Caco-2 (cell line): ENCODE measurements around the gene SENP1. TPM values are rescaled to one million over a fixed set of nuclear protein-coding genes. Genes with fewer than 3 reads are reported as not detected.
A peak's percentile ranks its signal among the peaks of the same experiment; 100 is the strongest.

Experiments used
- BruUV-seq: library from RNA; stranded (reverse); fragments of 400-500 nt; replicated peaks from 2 replicates; lab custom pipeline; 2021; lab: Mats Ljungman, UMichigan
- CTCF ChIA-PET: fragments of 300-600 bp; sonication (Branson Sonifier 250); formaldehyde crosslinking; loops from one replicate; lab custom pipeline; 2022; ENCODE audit warnings: antibody characterized with exemption; lab: Charles Lee
- POLR2A ChIA-PET: fragments of 300-600 bp; sonication (Branson Sonifier 250); formaldehyde crosslinking; loops from one replicate; lab custom pipeline; 2022; ENCODE audit warnings: antibody characterized with exemption; lab: Charles Lee
- DNase-seq, 2 experiments: peaks; one replicate each; pipeline versions ENCODE4 v3.0.0 to v3.0.0-alpha.2; 2020 to 2022
- H3K27me3 ChIP-seq: replicated peaks from 2 replicates; pipeline ENCODE4 v1.6.0; 2011; ENCODE audit warnings: low read length; ENCODE audit not compliant: control insufficient read depth, insufficient read depth
- H3K36me3 ChIP-seq: 2 replicates; pipeline ENCODE4 v1.5.1; 2011; ENCODE audit warnings: low read length; ENCODE audit not compliant: control insufficient read depth, insufficient read depth
- H3K4me1 ChIP-seq: fragments of 250-450 bp; sonication (Bioruptor Pico); 2 replicates; pipeline ENCODE4 v1.5.1; 2020; ENCODE audit warnings: mild to moderate bottlenecking
- H3K4me3 ChIP-seq: 2 replicates; pipeline ENCODE4 v1.5.1; 2011; ENCODE audit warnings: low read depth, mild to moderate bottlenecking, control low read depth, low read length
- H3K9me3 ChIP-seq: fragments of 250-450 bp; sonication (Bioruptor Pico); 2 replicates; pipeline ENCODE4 v1.5.1; 2020; ENCODE audit warnings: mild to moderate bottlenecking, moderate library complexity
- H3K27ac Mint-ChIP-seq: one replicate; pipeline ENCODE4 v1.8.0; 2022; ENCODE audit warnings: mixed read lengths; ENCODE audit not compliant: unreplicated experiment
- H3K27me3 Mint-ChIP-seq: one replicate; pipeline ENCODE4 v1.8.0; 2022; ENCODE audit warnings: mixed read lengths; ENCODE audit not compliant: insufficient read depth, unreplicated experiment
- H3K36me3 Mint-ChIP-seq: one replicate; pipeline ENCODE4 v1.8.0; 2022; ENCODE audit warnings: mild to moderate bottlenecking, mixed read lengths; ENCODE audit not compliant: insufficient read depth, unreplicated experiment
- H3K4me1 Mint-ChIP-seq: one replicate; pipeline ENCODE4 v1.8.0; 2022; ENCODE audit warnings: low read depth, mixed read lengths; ENCODE audit not compliant: unreplicated experiment
- H3K4me3 Mint-ChIP-seq: one replicate; pipeline ENCODE4 v1.8.0; 2022; ENCODE audit warnings: mild to moderate bottlenecking, moderate library complexity, mixed read lengths; ENCODE audit not compliant: unreplicated experiment
- H3K9me3 Mint-ChIP-seq: one replicate; pipeline ENCODE4 v1.8.0; 2022; ENCODE audit warnings: mixed read lengths; ENCODE audit not compliant: unreplicated experiment
- CTCF ChIP-seq, 2 experiments: fragments of 200-600 bp in 1 of 2; IDR thresholded peaks; 1 replicate in 1 of 2; 2 replicates in 1 of 2; pipeline versions ENCODE4 v1.5.1 to v1.8.0; 2011 to 2022; ENCODE audit warnings: antibody characterized with exemption in 1 of 2, control low read depth in 1 of 2, inconsistent platforms in 1 of 2, low read depth in 1 of 2, low read length in 1 of 2, mild to moderate bottlenecking in 1 of 2, moderate library complexity in 1 of 2; ENCODE audit not compliant: insufficient read depth in 1 of 2, severe bottlenecking in 1 of 2, unreplicated experiment in 1 of 2
- intact Hi-C: fragments of 100-400 bp; cut with micrococcal nuclease; formaldehyde crosslinking; loops from one replicate; pipeline ENCODE4 v1.10.0; 2022; ENCODE audit not compliant: unreplicated experiment
- total RNA-seq: library from RNA; stranded (reverse); gene quantifications from 2 replicates; pipeline ENCODE4 v1.2.3, GENCODE V29; 2022

Gene SENP1
- total RNA-seq, 1 experiment from 2014 or later = 40.4 TPM

GRCh38 chr12:48032597-48032996 lies 73.3 kb downstream of the SENP1 start:
- ChIA-PET CTCF (interaction anchor here (1.0 kb wide), 1 partner anchor 30 kb away, joined by 3 read pairs; no protein-coding TSS in a partner anchor), POLR2A (interaction anchor here (0.5 kb wide), 1 partner anchor 30 kb away, joined by 5 read pairs; no protein-coding TSS in a partner anchor)
- Mint-ChIP-seq H3K27me3 (no peaks in the 10 kb centered on the region), H3K36me3 (peaks cover 3% of the 10 kb centered on the region), H3K27ac (no peak overlapping the region), H3K4me1 (peaks cover 35% of the 10 kb centered on the region), H3K4me3 (no peak overlapping the region), H3K9me3 (no peaks in the 10 kb centered on the region)
- BruUV-seq = no TSS peak
- Histone ChIP-seq H3K9me3 (no peaks in the 10 kb centered on the region), H3K36me3 (no peaks in the 10 kb centered on the region), H3K27me3 (no peaks in the 10 kb centered on the region), H3K4me3 (no peak overlapping the region), H3K4me1 (peaks cover 46% of the 10 kb centered on the region)
- DNase-seq = no peak
- intact Hi-C loops = no loop called here
- TF ChIP-seq CTCF (IDR thresholded peaks at IDR 0.05; ENCODE audit: insufficient read depth in 1 of 2, low read depth in 1 of 2, low read length in 1 of 2, severe bottlenecking in 1 of 2, unreplicated experiment in 1 of 2) = no peak

- no peak for DNase-seq
- Mint-ChIP-seq H3K4me3 (no peak overlapping the region), H3K27me3 (no peaks in the 10 kb centered on the region), H3K9me3 (no peaks in the 10 kb centered on the region), H3K36me3 (no peaks in the 10 kb centered on the region), H3K4me1 (peaks cover 30% of the 10 kb centered on the region), H3K27ac (no peak overlapping the region)
- CTCF ChIA-PET = interaction anchor here (1.5 to 2.5 kb wide), 2 partner anchors 52 to 126 kb away, joined by 5 to 10 read pairs; partner anchors contain the start of gene VDR
- H3K4me1 ChIP-seq = peaks cover 45% of the 10 kb centered on the region
- no peaks in the 10 kb centered on the region for H3K36me3 ChIP-seq
- H3K4me3 ChIP-seq = no peak overlapping the region
- no peak for TF ChIP-seq CTCF (IDR thresholded peaks at IDR 0.05; ENCODE audit: insufficient read depth in 1 of 2, low read depth in 1 of 2, low read length in 1 of 2, severe bottlenecking in 1 of 2, unreplicated experiment in 1 of 2)
- no TSS peak for BruUV-seq
- POLR2A ChIA-PET = no interaction called here
- H3K9me3 ChIP-seq = no peaks in the 10 kb centered on the region
- H3K27me3 ChIP-seq = no peaks in the 10 kb centered on the region
- intact Hi-C loops = no loop called here
Observed at GRCh38 chr12:48031135-48031960, 74.5 kb downstream of the SENP1 start.

GRCh38 chr12:48030173-48030650 lies 75.7 kb downstream of the SENP1 start:
- Histone ChIP-seq H3K36me3 (no peaks in the 10 kb centered on the region), H3K4me1 (peaks cover 56% of the 10 kb centered on the region), H3K4me3 (no peak overlapping the region), H3K9me3 (no peaks in the 10 kb centered on the region), H3K27me3 (no peaks in the 10 kb centered on the region)
- Mint-ChIP-seq H3K4me3 (no peak overlapping the region), H3K9me3 (no peaks in the 10 kb centered on the region), H3K27ac (peak overlapping the region; percentile 35), H3K27me3 (no peaks in the 10 kb centered on the region), H3K4me1 (peaks cover 27% of the 10 kb centered on the region), H3K36me3 (no peaks in the 10 kb centered on the region)
- peak in 1 of 2 experiments; percentile 48 for DNase-seq
- POLR2A ChIA-PET = interaction anchor here (1.3 kb wide), 1 partner anchor 8 kb away, joined by 5 read pairs; no protein-coding TSS in a partner anchor
- intact Hi-C loops = no loop called here
- BruUV-seq = no TSS peak
- TF ChIP-seq CTCF (IDR thresholded peaks at IDR 0.05; ENCODE audit: insufficient read depth in 1 of 2, low read depth in 1 of 2, low read length in 1 of 2, severe bottlenecking in 1 of 2, unreplicated experiment in 1 of 2) = peak in 1 of 2 experiments; percentile 31
- CTCF ChIA-PET = interaction anchor here (0.6 to 2.5 kb wide), 8 partner anchors 14 to 125 kb away, joined by 3 to 10 read pairs (median 5); partner anchors contain the start of genes TMEM106C and VDR
